Umbilical cord (tissue), 2 donors: ENCODE measurements around the gene CMBL. TPM values are rescaled to one million over a fixed set of nuclear protein-coding genes. Genes with fewer than 3 reads are reported as not detected.
"Not testable (repeated sequence)": the region's sequence is repeated elsewhere in the genome, so short reads cannot be mapped to it uniquely, and the experiment has no call there.

Experiments
- DNase-seq: peaks from one replicate; pipeline ENCODE4 v3.0.0-alpha.2; 2015; ENCODE audit warnings: low spot score
- total RNA-seq: library from RNA; depleted of rRNA; stranded (reverse); fragments of >200 nt; gene quantifications from one replicate; pipeline ENCODE4 v1.2.3, GENCODE V29; 2014; ENCODE audit warnings: low replicate concordance; ENCODE audit not compliant: insufficient read depth

Gene CMBL
- total RNA-seq, 1 donor from 2014 or later, result 3.9 TPM

- no peak for DNase-seq
These were observed 49.8 kb downstream of the CMBL start for GRCh38 chr5:10257870-10258269.

GRCh38 chr5:10254686-10255085 is 53.0 kb downstream of the CMBL start:
- DNase-seq, result no peak

GRCh38 chr5:10253390-10253789 is 54.3 kb downstream of the CMBL start:
- no peak for DNase-seq

GRCh38 chr5:10251405-10251804 is 56.3 kb downstream of the CMBL start:
- no peak for DNase-seq

- DNase-seq, result no peak
These were observed 56.9 kb downstream of the CMBL start for GRCh38 chr5:10250806-10251276.

- peak; percentile 99 for DNase-seq
These were observed 57.5 kb downstream of the CMBL start, which contains the start of gene CCT5 for GRCh38 chr5:10249948-10250805. TSS of gene CCT5 (plus strand) at chr5:10250280. CDS start at chr5:10250341, 61 bp downstream.

- DNase-seq, result no peak
These were observed 59.1 kb downstream of the CMBL start for GRCh38 chr5:10248378-10249260.

GRCh38 chr5:10247217-10247616 is 60.5 kb downstream of the CMBL start:
- not testable (repeated sequence) for DNase-seq

- no peak for DNase-seq
These were observed 60.9 kb downstream of the CMBL start for GRCh38 chr5:10246761-10247160.

GRCh38 chr5:10244342-10244944 is 63.3 kb downstream of the CMBL start:
- no peak for DNase-seq

- no peak for DNase-seq
These were observed 64.0 kb downstream of the CMBL start for GRCh38 chr5:10243660-10244240.

- no peak for DNase-seq
These were observed 72.4 kb downstream of the CMBL start for GRCh38 chr5:10235350-10235749.

GRCh38 chr5:10233505-10233904 is 74.2 kb downstream of the CMBL start:
- peak; percentile 54 for DNase-seq

- no peak for DNase-seq
These were observed 74.7 kb downstream of the CMBL start for GRCh38 chr5:10233011-10233410.

- no peak for DNase-seq
These were observed 75.3 kb downstream of the CMBL start for GRCh38 chr5:10232386-10232785.

- DNase-seq, result no peak
These were observed 78.2 kb downstream of the CMBL start for GRCh38 chr5:10229306-10230048.

GRCh38 chr5:10228288-10228687 is 79.4 kb downstream of the CMBL start:
- DNase-seq, result no peak
